ENCODE results near the gene AP1S3.

AP1S3 gene

GRCh38 chr2:223721746-223722145, 115.6 kb downstream of the AP1S3 start:
- no peak for DNase-seq

GRCh38 chr2:223720367-223720766, 117.0 kb downstream of the AP1S3 start:
- DNase-seq, result no peak

GRCh38 chr2:223712642-223713041, 124.7 kb downstream of the AP1S3 start:
- DNase-seq, result no peak

GRCh38 chr2:223711596-223712326, 125.6 kb downstream of the AP1S3 start:
- no peak for DNase-seq

Data from CD4-positive, alpha-beta T cell treated with Interleukin-4 for 1 hour (primary cell).